Mesenchymal stem cell (in vitro differentiated cells and primary cell): ENCODE results near the gene ATOH1.

Experiments used
- DNase-seq: peaks from one replicate; pipeline ENCODE4 v3.0.0-alpha.2; 2013
- H2AFZ ChIP-seq: one replicate; pipeline ENCODE4 v1.6.1; 2013; ENCODE audit warnings: low read depth, mild to moderate bottlenecking, control low read depth, inconsistent platforms, low read length, moderate library complexity
- H2AK5ac ChIP-seq: 2 replicates; pipeline ENCODE4 v1.6.1; 2013; ENCODE audit warnings: low read length, moderate library complexity, mild to moderate bottlenecking, inconsistent platforms; ENCODE audit not compliant: severe bottlenecking
- H2BK120ac ChIP-seq: one replicate; pipeline ENCODE4 v1.6.1; 2013; ENCODE audit warnings: low read depth, mild to moderate bottlenecking, inconsistent platforms, low read length, moderate library complexity
- H2BK12ac ChIP-seq, 2 experiments: one replicate each; pipeline ENCODE4 v1.6.1; 2013; ENCODE audit warnings: inconsistent platforms in 2 of 2, low read length in 2 of 2, mild to moderate bottlenecking in 2 of 2, moderate library complexity in 2 of 2, control low read depth in 1 of 2
- H2BK15ac ChIP-seq: one replicate; pipeline ENCODE4 v1.6.1; 2013; ENCODE audit warnings: mild to moderate bottlenecking, low read depth, inconsistent platforms; ENCODE audit not compliant: poor library complexity, severe bottlenecking
- H2BK5ac ChIP-seq: 2 replicates; pipeline ENCODE4 v1.6.1; 2013; ENCODE audit warnings: low read depth, mild to moderate bottlenecking, low read length, control low read depth, inconsistent platforms; ENCODE audit not compliant: poor library complexity, severe bottlenecking
- H3K14ac ChIP-seq, 2 experiments: one replicate each; pipeline ENCODE4 v1.6.1; 2013; ENCODE audit warnings: inconsistent platforms in 2 of 2, low read length in 2 of 2, control low read depth in 1 of 2, mild to moderate bottlenecking in 1 of 2, moderate library complexity in 1 of 2
- H3K18ac ChIP-seq, 2 experiments: one replicate each; pipeline ENCODE4 v1.6.1; 2013; ENCODE audit warnings: inconsistent platforms in 2 of 2, low read length in 2 of 2, control low read depth in 1 of 2, low read depth in 1 of 2, mild to moderate bottlenecking in 1 of 2
- H3K23ac ChIP-seq, 2 experiments: one replicate each; pipeline ENCODE4 v1.6.1; 2013; ENCODE audit warnings: inconsistent platforms in 2 of 2, low read length in 2 of 2, mild to moderate bottlenecking in 2 of 2, moderate library complexity in 2 of 2, control low read depth in 1 of 2
- H3K27ac ChIP-seq: 2 replicates; pipeline ENCODE4 v1.5.1; 2013; ENCODE audit warnings: mild to moderate bottlenecking, moderate library complexity, low read length, control low read depth, inconsistent platforms; ENCODE audit not compliant: poor library complexity, severe bottlenecking
- H3K27me3 ChIP-seq, 2 experiments: 2 replicates each; pipeline versions ENCODE4 v1.6.1 to v1.7.0; 2013; ENCODE audit warnings: low read length in 2 of 2, mild to moderate bottlenecking in 2 of 2, moderate library complexity in 2 of 2, control low read depth in 1 of 2, inconsistent platforms in 1 of 2; ENCODE audit not compliant: control insufficient read depth in 1 of 2, insufficient read depth in 1 of 2
- H3K36me3 ChIP-seq, 2 experiments: 2 replicates each; pipeline versions ENCODE4 v1.6.1 to v1.7.0; 2013; ENCODE audit warnings: low read length in 2 of 2, control low read depth in 1 of 2, inconsistent platforms in 1 of 2, low read depth in 1 of 2, mild to moderate bottlenecking in 1 of 2; ENCODE audit not compliant: insufficient read depth in 2 of 2, control insufficient read depth in 1 of 2
- H3K4ac ChIP-seq, 2 experiments: one replicate each; pipeline ENCODE4 v1.6.1; 2013; ENCODE audit warnings: inconsistent platforms in 2 of 2, low read length in 2 of 2, mild to moderate bottlenecking in 2 of 2, moderate library complexity in 2 of 2, control low read depth in 1 of 2, low read depth in 1 of 2
- H3K4me1 ChIP-seq: 2 replicates; pipeline ENCODE4 v1.6.1; 2013; ENCODE audit warnings: low read depth, low read length, control low read depth; ENCODE audit not compliant: control insufficient read depth, insufficient read depth
- H3K4me2 ChIP-seq: 2 replicates; pipeline ENCODE4 v1.6.1; 2013; ENCODE audit warnings: low read length, mild to moderate bottlenecking, inconsistent platforms; ENCODE audit not compliant: poor library complexity, severe bottlenecking
- H3K4me3 ChIP-seq, 2 experiments: 2 replicates each; pipeline versions ENCODE4 v1.5.1 to v1.7.0; 2013; ENCODE audit warnings: low read length in 2 of 2, mild to moderate bottlenecking in 2 of 2, control low read depth in 1 of 2, low read depth in 1 of 2; ENCODE audit not compliant: insufficient read depth in 1 of 2
- H3K79me1 ChIP-seq: replicated peaks from 2 replicates; pipeline ENCODE4 v1.6.1; 2013; ENCODE audit warnings: mild to moderate bottlenecking, control low read depth, low read length, inconsistent platforms; ENCODE audit not compliant: poor library complexity, severe bottlenecking
- H3K9ac ChIP-seq: 2 replicates; pipeline ENCODE4 v1.7.0; 2013; ENCODE audit warnings: mild to moderate bottlenecking, low read length, moderate library complexity
- H3K9me3 ChIP-seq: 2 replicates; pipeline ENCODE4 v1.7.0; 2013; ENCODE audit warnings: mild to moderate bottlenecking, low read length; ENCODE audit not compliant: control insufficient read depth
- H4K8ac ChIP-seq: one replicate; pipeline ENCODE4 v1.6.1; 2013; ENCODE audit warnings: inconsistent platforms, mild to moderate bottlenecking, low read length, moderate library complexity
- H4K91ac ChIP-seq: one replicate; pipeline ENCODE4 v1.6.1; 2013; ENCODE audit warnings: mild to moderate bottlenecking, low read length, inconsistent platforms
- WGBS: methylation state at CpG from one replicate; pipeline ENCODE4 v1.1.7; 2013; ENCODE audit warnings: mixed read lengths; 5-methylcytosine and 5-hydroxymethylcytosine counted together

The ATOH1 gene

DNA sequence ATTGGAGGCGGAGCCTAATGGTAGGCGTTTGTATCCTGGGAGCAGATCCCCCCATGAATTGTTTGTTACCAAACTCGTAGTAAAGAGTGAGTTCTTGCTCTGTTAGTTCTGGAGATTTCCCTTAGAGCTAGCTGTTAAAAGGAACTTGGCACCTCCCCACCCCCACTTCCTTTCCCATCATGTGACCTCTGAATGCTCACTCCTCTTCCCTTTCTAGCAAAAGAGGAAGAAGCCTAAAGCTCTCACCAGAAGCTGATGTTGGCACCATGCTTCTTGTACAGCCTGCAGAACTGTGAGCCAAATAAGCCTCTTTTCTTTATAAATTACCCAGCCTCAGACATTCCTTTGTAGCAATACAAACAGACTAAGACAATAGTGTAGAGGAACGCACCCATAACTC, 13.8 kb upstream of the ATOH1 start:
- H3K4me2 ChIP-seq, result no peak overlapping the region
- H3K9ac ChIP-seq, result no peak overlapping the region
- no peak overlapping the region for H2AK5ac ChIP-seq
- no peak overlapping the region for H3K4ac ChIP-seq
- H3K4me1 ChIP-seq, result no peaks in the 10 kb centered on the region
- H3K27me3 ChIP-seq, result no peaks in the 10 kb centered on the region
- no peaks in the 10 kb centered on the region for H3K79me1 ChIP-seq
- H2AFZ ChIP-seq, result no peak overlapping the region
- no peak overlapping the region for H3K4me3 ChIP-seq
- H3K23ac ChIP-seq, result no peak overlapping the region
- H2BK12ac ChIP-seq, result no peak overlapping the region
- H2BK5ac ChIP-seq, result no peak overlapping the region
- 46% methylated on average over 3 of the region's 4 CpGs for WGBS
- no peak for DNase-seq
- H4K91ac ChIP-seq, result no peak overlapping the region
- no peak overlapping the region for H4K8ac ChIP-seq
- H2BK120ac ChIP-seq, result no peak overlapping the region
- H3K14ac ChIP-seq, result no peak overlapping the region
- no peak overlapping the region for H2BK15ac ChIP-seq
- no peak overlapping the region for H3K27ac ChIP-seq
- H3K9me3 ChIP-seq, result no peaks in the 10 kb centered on the region
- no peaks in the 10 kb centered on the region for H3K36me3 ChIP-seq
- no peak overlapping the region for H3K18ac ChIP-seq

DNA sequence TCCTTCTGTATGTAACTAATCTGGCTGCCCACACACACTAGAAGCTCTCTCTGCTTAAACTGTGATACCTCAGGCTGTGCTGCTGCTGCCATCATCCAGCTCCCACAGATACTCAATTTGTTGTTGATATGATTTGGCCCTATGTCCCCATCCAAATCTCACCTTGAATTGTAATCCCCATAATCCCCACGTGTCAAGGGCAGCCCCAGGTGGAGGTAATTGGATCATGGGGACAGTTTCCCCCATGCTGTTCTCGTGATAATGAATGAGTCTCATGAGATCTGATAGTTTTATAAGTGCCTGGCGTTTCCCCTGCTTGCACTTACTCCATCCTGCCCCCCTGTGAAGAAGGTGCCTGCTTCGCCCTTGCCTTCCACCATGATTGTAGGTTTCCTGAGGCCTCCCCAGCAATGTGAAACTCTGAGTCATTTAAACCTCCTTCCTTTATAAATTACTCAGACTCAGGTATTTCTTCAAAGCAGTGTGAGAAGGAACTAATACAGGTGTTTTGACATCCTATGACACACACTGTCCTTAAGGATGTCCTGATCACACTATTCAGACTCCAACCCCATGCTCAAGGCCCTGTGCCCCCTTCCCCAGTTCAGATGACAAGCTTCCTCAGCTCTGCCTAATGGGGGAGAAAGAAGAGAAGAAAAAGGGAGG, 2.9 kb upstream of the ATOH1 start:
- no peak overlapping the region for H3K27ac ChIP-seq
- no peak overlapping the region for H3K14ac ChIP-seq
- no peak overlapping the region for H2BK15ac ChIP-seq
- no peak overlapping the region for H2BK120ac ChIP-seq
- H3K4me2 ChIP-seq, result no peak overlapping the region
- no peak overlapping the region for H3K9ac ChIP-seq
- no peak overlapping the region for H4K91ac ChIP-seq
- H3K79me1 ChIP-seq, result no peaks in the 10 kb centered on the region
- no peak for DNase-seq
- peaks cover 2% of the 10 kb centered on the region for H3K9me3 ChIP-seq
- H3K4ac ChIP-seq, result no peak overlapping the region
- no peak overlapping the region for H2AFZ ChIP-seq
- H3K27me3 ChIP-seq, result peaks cover 46 to 55% of the 10 kb centered on the region in 2 experiments
- H2BK12ac ChIP-seq, result no peak overlapping the region
- H3K18ac ChIP-seq, result no peak overlapping the region
- no peak overlapping the region for H3K4me3 ChIP-seq
- no peak overlapping the region for H3K23ac ChIP-seq
- WGBS, result 33% methylated on average over 2 of the region's 4 CpGs
- H3K4me1 ChIP-seq, result peaks cover 24% of the 10 kb centered on the region
- H3K36me3 ChIP-seq, result peaks cover 0 to 3% of the 10 kb centered on the region in 2 experiments
- H4K8ac ChIP-seq, result no peak overlapping the region
- H2BK5ac ChIP-seq, result no peak overlapping the region
- no peak overlapping the region for H2AK5ac ChIP-seq

DNA sequence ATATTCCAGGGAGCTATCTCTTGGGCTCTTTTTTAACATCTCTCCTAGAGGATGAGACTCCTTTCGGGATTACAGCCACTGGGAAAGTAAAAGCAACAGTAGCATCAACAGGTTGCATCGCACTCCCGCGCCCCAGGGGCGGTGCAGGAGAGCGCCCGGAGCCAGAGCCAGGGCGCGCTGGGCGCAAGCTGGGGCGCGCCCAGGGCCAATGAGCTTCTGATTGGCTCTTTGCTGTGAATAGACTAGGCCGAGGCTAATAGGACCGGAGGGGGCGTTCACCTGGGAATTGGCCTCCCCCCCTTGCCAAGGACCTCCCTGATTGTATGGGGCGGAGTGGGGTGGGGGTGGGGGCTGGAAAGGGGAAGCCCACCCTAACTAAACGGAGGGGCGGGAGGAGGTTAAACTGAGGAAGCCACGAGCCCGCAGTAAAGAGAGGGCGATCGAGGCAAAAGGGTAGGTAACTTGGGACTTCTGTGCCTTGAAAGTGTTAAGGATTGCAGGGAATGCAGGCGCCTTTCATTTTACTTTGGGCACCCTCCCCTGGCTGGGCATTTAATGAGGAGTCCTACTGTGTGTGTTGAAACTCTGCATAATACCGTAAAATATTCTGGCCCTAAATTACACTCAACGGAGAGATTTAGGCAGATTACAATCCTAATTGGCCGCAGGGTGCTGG, 1.1 kb upstream of the ATOH1 start:
- Histone ChIP-seq H2BK120ac (no peak overlapping the region), H3K9ac (no peak overlapping the region), H4K8ac (no peak overlapping the region), H2AFZ (no peak overlapping the region), H3K4me3 (peak overlapping the region in 1 of 2 experiments; percentile 29), H2BK5ac (no peak overlapping the region), H3K4me2 (peak overlapping the region; percentile 60), H3K27ac (no peak overlapping the region), H3K27me3 (peaks cover 61 to 72% of the 10 kb centered on the region in 2 experiments), H3K79me1 (no peaks in the 10 kb centered on the region), H3K23ac (no peak overlapping the region), H3K14ac (no peak overlapping the region), H4K91ac (no peak overlapping the region), H3K9me3 (peaks cover 2% of the 10 kb centered on the region), H3K36me3 (peaks cover 0 to 3% of the 10 kb centered on the region in 2 experiments), H2BK12ac (no peak overlapping the region), H2AK5ac (no peak overlapping the region), H3K4me1 (peaks cover 26% of the 10 kb centered on the region), H3K4ac (no peak overlapping the region), H3K18ac (no peak overlapping the region), H2BK15ac (no peak overlapping the region)
- WGBS, result 2% methylated on average over 23 of the region's 26 CpGs
- DNase-seq, result no peak

DNA sequence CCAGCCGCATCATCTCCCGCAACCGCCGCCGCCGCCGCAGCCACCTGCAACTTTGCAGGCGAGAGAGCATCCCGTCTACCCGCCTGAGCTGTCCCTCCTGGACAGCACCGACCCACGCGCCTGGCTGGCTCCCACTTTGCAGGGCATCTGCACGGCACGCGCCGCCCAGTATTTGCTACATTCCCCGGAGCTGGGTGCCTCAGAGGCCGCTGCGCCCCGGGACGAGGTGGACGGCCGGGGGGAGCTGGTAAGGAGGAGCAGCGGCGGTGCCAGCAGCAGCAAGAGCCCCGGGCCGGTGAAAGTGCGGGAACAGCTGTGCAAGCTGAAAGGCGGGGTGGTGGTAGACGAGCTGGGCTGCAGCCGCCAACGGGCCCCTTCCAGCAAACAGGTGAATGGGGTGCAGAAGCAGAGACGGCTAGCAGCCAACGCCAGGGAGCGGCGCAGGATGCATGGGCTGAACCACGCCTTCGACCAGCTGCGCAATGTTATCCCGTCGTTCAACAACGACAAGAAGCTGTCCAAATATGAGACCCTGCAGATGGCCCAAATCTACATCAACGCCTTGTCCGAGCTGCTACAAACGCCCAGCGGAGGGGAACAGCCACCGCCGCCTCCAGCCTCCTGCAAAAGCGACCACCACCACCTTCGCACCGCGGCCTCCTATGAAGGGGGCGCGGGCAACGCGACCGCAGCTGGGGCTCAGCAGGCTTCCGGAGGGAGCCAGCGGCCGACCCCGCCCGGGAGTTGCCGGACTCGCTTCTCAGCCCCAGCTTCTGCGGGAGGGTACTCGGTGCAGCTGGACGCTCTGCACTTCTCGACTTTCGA, 654 bp downstream of the ATOH1 start:
- Histone ChIP-seq H3K9ac (no peak overlapping the region), H2BK15ac (no peak overlapping the region), H3K4me2 (peak overlapping the region; percentile 98), H2AFZ (peak overlapping the region; percentile 44), H2BK12ac (no peak overlapping the region), H2BK5ac (no peak overlapping the region), H3K9me3 (peaks cover 2% of the 10 kb centered on the region), H3K27me3 (peaks cover 74 to 90% of the 10 kb centered on the region in 2 experiments), H3K4me3 (peak overlapping the region; percentile 45 to 67), H4K8ac (no peak overlapping the region), H3K36me3 (peaks cover 0 to 3% of the 10 kb centered on the region in 2 experiments), H3K4me1 (peaks cover 26% of the 10 kb centered on the region), H2BK120ac (no peak overlapping the region), H3K79me1 (no peaks in the 10 kb centered on the region), H3K27ac (no peak overlapping the region), H3K14ac (no peak overlapping the region), H3K18ac (no peak overlapping the region), H4K91ac (no peak overlapping the region), H2AK5ac (no peak overlapping the region), H3K4ac (no peak overlapping the region), H3K23ac (peak overlapping the region in 1 of 2 experiments; percentile 67)
- WGBS, result 1% methylated on average over 65 of the region's 70 CpGs
- no peak for DNase-seq
